Stimulated activated CD4-positive, alpha-beta T cell treated with anti-CD3 and anti-CD28 coated beads, Interleukin-1b, Interleukin-23, amount 100 ng/mL, for 1 hour (primary cell): ENCODE results near the gene CYP39A1.
"Not testable (repeated sequence)": the region's sequence is repeated elsewhere in the genome, so short reads cannot be mapped to it uniquely, and the experiment has no call there.

Experiments
- DNase-seq, 2 donors: peaks; one replicate each; pipeline ENCODE4 v3.0.0-alpha.2; 2020; ENCODE audit warnings: low read depth in 2 of 2

Gene CYP39A1

DNA sequence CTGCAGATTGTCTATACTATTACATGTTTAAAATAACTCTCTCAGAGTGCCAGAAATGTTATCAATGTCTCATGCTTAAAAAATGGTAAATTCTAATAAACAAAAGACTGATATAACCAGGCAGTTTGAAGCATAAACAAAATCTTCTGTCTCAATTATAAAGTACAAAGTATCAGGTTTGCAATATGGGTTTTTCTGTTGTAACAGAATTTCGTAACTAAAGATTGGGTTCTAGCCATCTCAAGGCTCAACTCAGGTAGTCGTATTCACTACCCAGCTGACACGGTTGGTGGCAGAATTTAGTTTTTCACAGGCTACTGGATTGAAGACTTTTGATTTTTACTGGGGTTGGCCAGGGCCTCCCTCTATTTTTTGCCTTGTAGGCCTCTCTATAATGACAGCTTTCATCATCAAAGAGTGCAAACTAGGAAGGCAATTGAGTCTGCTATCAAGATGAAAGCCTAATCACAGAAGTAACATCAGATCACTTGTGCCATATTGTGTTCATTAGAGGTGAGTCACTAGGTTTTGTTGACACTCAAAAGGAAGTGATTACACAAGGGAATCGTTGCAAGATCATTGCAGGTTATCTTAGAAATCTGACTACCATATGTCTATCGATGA lies 3.6 kb downstream of the CYP39A1 start:
- DNase-seq: no peak

DNA sequence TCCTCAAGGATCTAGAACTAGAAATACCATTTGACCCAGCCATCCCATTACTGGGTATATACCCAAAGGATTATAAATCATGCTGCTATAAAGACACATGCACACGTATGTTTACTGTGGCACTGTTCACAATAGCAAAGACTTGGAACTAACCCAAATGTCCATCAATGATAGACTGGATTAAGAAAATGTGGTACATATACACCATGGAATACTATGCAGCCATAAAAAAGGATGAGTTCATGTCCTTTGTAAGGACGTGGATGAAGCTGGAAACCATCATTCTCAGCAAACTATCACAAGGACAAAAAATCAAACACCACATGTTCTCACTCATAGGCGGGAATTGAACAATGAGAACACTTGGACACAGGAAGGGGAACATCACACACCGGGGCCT lies 4.5 kb downstream of the CYP39A1 start:
- DNase-seq: not testable (repeated sequence)

DNA sequence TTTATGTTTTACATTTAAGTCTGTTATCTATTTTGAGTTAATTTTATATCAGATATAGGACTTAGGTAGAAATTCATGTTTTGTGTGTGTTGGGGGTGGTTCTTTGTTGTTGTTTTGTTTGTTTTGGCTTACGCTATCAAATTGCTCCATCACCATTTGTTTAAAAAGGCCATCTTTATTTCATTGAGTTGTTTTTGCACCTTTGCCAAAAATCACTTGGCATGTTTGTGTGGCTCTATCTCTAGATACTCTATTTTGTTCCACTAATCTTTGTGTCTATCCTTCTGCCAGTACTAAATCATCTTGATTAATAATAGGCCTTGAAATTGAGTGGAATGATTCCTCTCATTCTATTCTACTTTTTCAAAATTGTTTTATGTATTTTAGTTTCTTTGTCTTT lies 7.4 kb downstream of the CYP39A1 start:
- DNase-seq: no peak

DNA sequence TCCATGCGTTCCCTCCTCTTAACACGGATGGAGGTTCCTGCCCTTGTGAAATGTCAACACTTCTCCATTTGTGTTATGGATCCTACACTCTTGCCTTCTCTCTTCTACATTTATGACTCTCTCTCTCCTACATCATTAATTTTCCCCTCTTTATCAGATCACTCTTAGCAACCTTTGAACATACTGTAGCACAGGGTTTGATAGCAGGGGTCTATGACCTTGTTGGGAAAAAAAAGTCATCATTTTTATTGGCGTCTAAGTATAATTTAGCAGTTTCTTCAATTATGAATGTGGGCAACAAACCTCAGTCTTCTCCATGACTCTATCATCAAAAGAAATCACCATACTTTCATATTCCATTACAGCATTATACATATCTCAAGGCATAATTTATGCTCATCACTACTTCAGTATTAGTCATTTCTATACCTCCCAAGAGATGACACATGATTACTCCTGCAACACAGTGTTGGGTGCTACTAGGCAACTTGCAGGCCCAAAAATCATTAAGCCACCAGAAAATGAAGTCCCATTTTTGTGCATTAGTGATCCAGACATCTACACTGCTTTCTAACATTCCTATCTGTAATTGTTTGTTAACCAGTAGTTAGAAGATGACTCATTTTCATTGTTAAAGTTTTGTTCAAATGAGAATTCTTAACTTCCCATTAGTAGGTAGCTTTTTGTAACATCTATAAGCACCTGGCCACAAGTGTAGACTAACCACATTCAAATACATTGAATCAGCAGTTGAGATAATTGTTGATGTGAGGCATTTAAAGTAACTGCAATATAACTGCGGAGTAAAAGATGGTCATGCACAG lies 9.5 kb downstream of the CYP39A1 start:
- no peak for DNase-seq

DNA sequence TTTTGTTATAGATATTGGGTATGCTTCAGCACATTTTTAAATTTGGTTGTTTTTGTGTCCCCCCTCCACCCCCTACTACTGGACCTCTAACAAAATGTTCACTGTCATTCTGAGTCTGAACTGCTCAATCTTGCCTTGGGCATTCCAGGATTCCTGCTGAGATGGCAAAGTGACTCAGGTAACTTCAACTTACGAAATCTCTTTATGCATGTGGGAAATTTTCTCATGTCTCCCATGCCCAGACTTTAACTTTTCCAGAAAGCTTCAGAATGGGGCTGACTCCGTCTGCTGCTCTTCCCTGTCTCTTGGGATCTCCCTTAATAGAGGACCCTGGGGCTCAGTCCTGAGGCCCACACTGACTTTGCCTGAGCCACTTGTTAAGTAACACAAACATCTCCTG lies 14.0 kb downstream of the CYP39A1 start:
- DNase-seq: no peak

DNA sequence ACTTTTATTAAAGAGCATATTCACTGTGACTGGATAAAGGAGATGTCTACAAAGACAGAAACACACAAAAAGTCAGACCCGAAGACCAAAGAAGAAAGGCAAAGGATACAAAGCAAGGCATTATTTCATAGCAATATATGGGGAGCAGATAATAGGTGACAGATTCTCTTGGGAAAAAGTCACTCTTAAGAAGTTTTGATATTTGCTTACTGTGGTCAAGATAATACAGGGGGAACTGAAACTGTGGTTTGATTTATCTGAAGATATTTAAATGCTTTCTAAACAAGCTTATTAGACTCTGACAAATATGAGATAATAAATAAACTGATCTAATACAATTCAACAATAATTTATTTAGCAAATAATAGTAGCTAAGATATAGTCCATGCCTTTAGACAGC lies 14.7 kb downstream of the CYP39A1 start:
- DNase-seq: no peak

DNA sequence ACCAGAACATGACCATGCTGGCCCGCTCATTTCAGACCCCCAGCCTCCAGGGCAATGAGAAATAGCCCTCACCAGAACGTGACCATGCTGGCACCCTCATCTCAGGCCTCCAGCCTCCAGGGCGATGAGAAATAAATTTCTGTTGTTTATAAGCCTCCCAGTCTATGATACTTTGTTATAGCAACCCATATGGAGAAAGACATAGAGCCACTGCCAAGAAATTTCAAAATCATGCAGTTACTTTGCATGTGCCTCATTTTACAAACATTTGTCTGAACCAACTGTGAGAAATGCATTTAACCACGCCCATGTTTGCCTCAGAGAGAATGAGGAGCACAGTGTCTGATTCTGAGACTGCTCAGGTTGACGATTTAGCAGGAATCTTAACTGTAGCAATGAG lies 15.5 kb downstream of the CYP39A1 start:
- no peak for DNase-seq

DNA sequence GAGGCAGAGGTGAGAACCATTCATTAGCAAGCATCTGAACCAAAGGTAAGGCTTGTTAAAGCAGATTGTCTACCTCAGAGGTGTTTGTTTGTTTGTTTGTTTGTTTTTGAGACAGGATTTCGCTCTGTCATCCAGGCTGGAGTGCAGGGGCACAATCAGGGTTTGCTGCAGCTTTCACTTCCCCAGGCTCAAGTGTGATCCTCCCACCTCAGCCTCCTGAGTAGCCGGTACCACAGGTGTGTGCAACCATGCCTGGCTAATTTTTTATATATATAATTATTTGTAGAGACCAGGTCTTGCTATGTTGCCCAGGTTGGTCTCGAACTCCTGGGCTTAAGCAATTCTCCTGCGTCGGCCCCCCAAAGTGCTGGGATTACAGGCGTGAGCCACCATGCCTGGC lies 17.2 kb downstream of the CYP39A1 start:
- DNase-seq: no peak

DNA sequence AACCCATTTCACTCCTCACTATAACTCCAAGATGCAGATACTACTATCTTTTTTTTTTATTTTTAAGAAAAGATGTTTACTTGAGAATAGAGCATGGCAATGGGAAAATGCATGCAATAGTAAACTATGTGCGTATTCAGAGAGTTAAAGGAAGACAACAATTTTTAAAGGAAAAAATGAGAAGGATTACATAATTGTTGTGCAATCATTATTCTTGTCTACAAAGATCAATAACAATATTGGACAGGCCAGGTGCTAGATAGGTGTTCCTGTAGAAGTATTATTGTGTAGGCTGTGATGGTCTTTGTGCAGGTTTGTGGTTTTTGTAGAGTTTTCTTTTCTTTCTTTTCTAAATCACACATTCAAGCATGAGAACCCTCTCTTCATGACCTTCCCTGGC lies 20.6 kb downstream of the CYP39A1 start:
- no peak for DNase-seq

DNA sequence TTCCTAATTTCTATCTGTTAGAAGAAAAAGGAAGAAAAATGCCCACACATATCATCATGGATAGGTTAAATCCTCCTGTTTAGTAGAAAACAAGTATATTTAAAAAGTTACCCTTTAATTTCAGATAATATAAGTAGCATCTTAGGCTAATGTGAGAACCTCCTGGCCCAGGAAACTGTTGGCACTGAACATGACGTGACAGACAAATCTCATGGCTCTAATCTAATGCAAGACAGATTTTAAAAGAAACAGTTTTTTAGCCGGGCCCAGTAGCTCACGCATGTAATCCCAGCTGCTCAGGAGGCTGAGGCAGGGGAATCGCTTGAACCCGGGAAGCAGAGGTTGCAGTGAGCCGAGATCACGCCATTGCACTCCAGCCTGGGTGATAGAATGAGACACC lies 22.9 kb downstream of the CYP39A1 start:
- no peak for DNase-seq

DNA sequence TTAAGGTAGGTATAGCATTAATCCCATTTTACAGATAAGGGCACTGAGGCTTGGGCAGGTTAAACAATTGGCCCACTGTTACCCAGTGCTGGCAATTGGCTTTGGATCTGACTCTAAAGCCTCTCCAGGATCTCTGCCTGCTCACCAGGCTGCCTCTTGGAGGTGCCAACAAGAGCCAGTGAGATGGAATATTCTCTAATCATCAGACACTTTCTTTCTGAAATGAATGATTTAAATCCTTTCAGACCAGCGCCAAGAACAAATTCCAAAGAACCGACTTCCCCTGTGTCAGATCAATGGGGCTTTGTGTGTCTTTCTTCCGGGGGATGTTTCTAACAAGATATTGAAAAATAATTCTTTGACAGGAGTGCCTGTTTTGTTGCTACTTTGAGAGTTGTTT lies 23.6 kb downstream of the CYP39A1 start:
- DNase-seq: no peak

DNA sequence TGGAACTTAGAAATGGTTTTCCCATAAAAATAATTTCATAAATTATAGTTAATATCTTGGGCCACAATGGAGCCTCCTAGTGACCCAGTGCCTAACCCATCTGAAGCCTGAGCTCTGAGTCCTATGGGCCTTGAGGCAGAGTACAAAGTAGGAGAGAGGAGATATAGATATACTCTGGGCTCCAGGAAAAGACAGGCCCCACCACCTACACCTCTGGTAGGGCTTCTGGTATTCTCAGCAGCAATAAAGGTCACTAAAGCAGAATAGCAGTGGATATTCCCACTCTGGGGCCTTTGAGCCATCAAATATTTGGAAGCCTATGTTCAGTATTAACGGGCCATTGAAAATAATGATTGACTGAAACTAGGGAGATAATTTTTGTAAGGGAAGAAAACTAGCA lies 24.1 kb downstream of the CYP39A1 start:
- DNase-seq: no peak

DNA sequence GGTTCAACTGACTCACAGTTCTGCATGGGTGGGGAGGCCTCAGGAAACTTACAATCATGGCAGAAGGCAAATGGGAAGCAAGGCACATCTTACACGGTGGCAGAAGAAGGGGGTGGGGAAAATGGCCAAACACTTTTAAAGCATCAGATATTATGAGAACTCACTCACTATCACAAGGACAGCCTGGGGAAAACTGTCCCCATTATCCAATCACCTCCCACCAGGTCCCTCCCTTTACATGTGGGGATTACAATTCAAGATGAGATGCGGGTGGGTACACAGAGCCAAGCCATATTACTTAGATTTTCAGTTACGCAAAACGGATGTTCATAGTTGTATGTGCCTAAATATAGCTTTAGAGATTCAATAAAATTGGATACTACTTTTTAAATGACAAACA lies 25.6 kb downstream of the CYP39A1 start:
- no peak for DNase-seq

DNA sequence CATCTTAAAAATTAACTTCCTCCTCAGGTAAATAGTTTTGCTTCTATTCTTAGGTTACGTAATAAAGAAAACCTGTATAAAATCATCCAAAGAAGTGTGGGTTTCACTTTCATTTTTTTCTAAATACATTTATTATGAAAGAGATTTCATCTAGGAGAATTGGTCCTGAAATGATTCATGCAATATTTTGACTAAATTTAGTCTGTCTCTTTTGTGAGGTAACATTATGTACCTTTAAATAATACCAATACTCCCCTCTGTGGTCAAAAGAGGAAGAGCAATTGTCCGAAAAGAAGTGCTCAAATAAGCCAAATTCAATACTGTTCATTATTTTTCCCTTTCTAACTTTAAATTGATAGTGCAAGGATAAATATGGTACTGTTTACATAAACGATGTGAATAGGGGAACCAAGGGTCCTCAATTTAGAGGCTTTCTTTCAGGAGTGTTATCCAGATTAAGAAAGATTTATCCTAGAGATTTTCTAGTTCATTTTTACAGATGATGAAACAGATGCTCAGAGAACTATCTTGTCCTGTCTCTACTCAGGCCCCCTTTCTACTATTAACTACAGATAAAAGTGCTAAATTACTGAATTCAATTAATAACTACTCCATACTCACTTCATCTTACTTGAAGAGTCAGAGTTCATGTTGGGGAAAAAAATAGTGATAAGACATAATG lies 26.2 kb downstream of the CYP39A1 start:
- DNase-seq: no peak

DNA sequence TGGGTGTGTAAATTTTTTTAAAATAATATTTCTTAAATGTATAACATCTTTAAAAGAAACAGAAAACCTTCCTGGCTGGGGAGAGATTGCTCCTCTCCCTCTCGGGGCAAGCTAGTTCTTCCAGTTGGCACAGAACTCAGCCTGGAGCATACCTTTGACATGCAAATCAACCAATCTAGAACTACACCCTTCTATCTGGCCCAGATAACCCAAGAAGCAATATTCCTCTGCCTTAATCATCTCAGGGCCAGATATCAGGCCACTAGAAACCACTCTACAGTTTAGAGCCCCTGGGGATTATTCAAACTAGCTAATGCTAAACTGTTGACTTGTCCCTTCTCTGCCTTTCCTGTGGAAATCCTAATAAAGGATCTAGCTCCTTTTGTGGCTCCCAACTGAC lies 33.9 kb downstream of the CYP39A1 start:
- DNase-seq: no peak

DNA sequence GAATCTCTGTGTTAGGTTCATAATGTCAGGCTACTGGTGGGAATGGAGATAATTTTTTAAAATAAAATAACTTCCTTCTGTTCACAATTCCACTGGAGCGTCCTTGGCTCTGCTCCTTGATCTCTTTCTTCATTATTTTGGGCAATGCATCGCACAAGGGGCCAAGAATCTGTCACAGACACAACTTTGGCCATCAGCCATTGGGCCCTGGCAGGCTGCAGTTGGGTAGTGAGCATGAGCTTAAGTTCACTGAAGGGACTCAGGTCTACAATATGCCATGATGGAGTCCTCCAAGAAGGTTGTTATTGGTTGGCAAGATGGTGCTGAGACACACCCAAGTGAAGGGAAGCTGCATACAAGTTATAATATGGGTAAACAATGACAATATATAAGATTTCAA lies 40.0 kb downstream of the CYP39A1 start:
- DNase-seq: no peak

DNA sequence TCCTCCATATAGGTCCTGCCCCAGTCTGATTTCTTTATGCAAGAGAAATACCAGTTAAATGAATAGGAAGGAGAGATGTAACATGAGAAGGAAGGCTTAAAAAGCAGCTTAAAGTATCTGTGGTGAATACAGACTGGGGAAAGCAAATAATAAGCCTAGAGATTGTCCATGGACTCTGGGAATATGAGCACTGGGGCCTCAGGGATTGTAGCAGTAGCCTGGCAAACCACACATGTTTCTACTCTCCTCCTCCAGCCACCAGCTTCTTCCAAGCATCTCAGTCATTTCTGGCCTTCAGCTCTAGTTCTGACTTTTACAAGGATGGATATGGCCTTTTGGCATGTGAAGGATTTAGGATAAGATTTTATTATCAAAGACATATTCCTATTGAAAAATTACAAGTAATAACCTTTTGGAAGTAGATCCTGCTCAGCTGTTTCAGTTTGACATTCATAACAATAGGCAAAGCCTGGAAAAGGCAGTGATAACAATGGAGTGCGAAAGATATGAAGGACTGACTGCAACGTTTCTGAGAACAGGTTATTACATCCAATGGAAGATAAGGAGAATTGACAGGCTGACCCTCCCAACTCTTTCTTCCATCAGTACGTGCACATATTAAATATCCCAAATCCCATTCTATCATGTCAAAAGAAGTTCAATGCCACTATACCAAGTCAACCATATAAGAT lies 41.6 kb downstream of the CYP39A1 start:
- DNase-seq: no peak

DNA sequence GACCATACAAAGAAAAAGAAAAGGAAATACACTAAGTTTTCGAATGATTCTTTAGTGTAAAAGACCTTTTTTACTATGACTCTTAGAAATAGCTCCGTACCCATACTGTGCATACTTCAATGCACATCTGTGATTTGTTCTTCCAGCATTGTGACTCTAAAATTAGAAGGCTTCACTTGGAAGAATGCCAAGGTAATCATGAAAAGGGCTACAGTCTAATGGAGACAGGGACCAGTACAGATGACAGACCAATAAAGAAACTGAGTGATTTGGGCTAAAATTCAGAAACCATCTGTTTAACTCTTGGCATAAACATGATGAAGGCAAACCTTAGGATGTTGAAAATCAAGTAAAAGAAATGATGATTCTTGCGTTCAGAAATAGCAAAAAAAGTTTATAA lies 46.3 kb downstream of the CYP39A1 start:
- DNase-seq: no peak

DNA sequence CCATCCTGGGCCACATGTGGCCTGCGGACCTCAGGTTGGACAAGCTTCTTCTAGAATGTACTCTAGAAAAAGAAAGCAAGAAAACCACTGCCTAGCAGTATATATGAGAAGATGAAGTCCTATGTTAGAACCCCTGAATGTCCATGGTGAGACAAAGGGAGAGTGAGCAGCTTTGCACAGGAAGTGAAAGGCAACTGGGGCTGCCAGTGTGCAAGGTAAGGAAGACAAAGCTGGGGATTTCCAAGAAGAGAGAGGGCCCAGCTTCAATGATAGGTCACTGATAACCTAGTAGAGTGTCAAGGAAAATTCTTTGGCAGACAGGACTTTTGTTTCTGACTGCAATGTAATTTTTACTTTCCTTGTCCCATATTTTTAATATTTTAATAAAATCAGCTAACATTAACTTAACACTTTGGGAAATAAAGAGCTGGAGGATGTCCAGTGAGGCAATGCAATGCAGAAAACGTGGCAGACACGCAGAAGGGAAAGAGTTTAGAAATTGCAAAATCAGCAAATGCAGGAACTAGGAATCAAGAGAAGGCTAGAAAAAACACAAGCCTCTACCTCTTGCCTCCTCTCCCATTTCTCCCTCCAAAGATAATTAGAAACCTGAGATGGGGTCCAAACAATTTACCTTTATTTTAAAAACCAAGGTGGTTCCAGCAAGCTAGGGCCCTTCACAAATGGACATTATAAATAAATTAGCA lies 47.4 kb downstream of the CYP39A1 start:
- DNase-seq: no peak

DNA sequence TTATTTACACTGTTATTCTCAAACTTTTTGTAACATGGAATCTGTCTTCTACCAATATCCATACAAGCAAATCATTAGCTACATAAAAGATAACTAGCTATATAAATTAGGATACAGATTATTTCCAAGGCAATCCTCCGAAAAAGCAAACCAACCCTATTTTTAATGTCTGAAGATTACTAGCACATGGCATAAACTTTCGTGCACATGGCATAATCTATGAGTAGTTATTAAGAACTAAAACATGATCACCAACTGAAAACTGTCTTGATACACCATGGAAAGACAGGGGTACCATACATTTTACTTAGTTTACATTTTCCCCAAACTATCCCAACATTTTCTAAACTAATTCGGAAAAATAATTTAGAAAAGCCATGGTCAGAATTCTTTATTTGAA lies 54.4 kb downstream of the CYP39A1 start:
- no peak for DNase-seq

DNA sequence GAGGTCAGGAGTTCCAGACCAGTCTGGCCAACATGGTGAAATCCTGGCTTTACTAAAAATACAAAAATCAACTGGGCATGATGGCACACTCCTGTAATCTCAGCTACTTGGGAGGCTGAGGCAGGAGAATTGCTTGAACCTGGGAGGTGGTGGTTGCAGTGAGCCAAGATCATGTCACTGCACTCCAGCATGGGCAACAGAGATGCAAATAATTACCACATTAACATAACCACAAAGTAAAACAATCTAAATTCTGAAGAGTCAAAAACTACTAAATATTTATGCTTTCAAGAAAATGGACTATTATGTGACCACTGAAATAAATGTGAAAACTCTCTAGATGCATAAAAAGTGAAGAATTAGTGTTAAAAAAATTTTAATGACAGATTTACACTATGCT lies 59.9 kb downstream of the CYP39A1 start:
- no peak for DNase-seq

DNA sequence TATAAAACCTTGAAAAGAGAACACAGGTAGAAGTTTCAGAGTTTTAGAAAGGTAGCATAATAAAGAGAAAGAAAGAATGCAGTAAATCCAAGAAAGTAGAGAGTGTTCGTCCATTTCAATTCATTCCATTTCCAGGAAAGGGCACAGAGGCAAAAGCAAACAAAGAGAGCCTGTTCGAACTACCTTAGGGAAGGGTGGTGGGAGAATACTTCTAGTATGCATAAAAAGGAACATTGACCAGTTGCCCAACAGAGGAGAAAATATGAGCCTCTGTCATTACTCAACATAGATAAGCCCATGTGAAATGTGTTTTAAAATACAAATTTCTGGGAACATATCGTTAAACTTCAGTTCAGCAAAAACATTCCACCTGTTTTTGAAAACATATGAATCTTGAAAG lies 60.6 kb downstream of the CYP39A1 start:
- DNase-seq: no peak
